Fibroblast of the aortic adventitia (primary cell): Measurements from ENCODE around the gene SNAP25. TPM values are rescaled to one million over a fixed set of nuclear protein-coding genes. Genes with fewer than 3 reads are reported as not detected.

Experiments
- DNase-seq: peaks from one replicate; pipeline ENCODE4 v3.0.0-alpha.2; 2010; ENCODE audit warnings: low read depth
- H3K4me3 ChIP-seq: 2 replicates; pipeline ENCODE4 v1.5.1; 2011; ENCODE audit warnings: low read depth, mild to moderate bottlenecking, control low read depth, low read length, moderate library complexity
- CTCF ChIP-seq: IDR thresholded peaks from 2 replicates; pipeline ENCODE4 v1.5.1; 2011; ENCODE audit warnings: mild to moderate bottlenecking, low read length, control low read depth, inconsistent platforms; ENCODE audit not compliant: insufficient read depth
- total RNA-seq: library from RNA; depleted of rRNA; stranded (reverse); fragments of >200 nt; gene quantifications from 2 replicates; pipeline ENCODE4 v1.2.3, GENCODE V29; 2012; ENCODE audit warnings: low replicate concordance

Gene SNAP25
- 0.65 and 3.1 TPM in 2 replicates for total RNA-seq

GRCh38 chr20:10218536-10219451 lies at the start of gene SNAP25:
TSS of gene SNAP25 (plus strand) at chr20:10218830. CDS start at chr20:10275492, 56,662 bp downstream.
- H3K4me3 ChIP-seq: peak within 1 kb of the TSS; percentile 40
- peak; percentile 57 for DNase-seq
- no peak for TF ChIP-seq CTCF

GRCh38 chr20:10169752-10170151 lies 48.9 kb upstream of the SNAP25 start:
- no peak for TF ChIP-seq CTCF
- no peak for DNase-seq
- no peak overlapping the region for H3K4me3 ChIP-seq

- H3K4me3 ChIP-seq: no peak overlapping the region
- DNase-seq: no peak
- TF ChIP-seq CTCF: no peak
Observed at GRCh38 chr20:10170261-10170660, 48.4 kb upstream of the SNAP25 start.

- no peak for TF ChIP-seq CTCF
- H3K4me3 ChIP-seq: peak overlapping the region; percentile 50
- DNase-seq: no peak
Observed at GRCh38 chr20:10171864-10172751, 46.5 kb upstream of the SNAP25 start.

- no peak for DNase-seq
- TF ChIP-seq CTCF: no peak
- H3K4me3 ChIP-seq: no peak overlapping the region
Observed at GRCh38 chr20:10172998-10173655, 45.5 kb upstream of the SNAP25 start.

GRCh38 chr20:10174400-10174799 lies 44.2 kb upstream of the SNAP25 start:
- no peak overlapping the region for H3K4me3 ChIP-seq
- no peak for TF ChIP-seq CTCF
- no peak for DNase-seq
